Measurements from ENCODE around the gene CAPZA1.

GRCh38 chr1:112715264-112716053, 95.8 kb downstream of the CAPZA1 start, which contains the start of gene PPM1J:
- TF ChIP-seq CTCF (conservative IDR thresholded peaks at IDR 0.05 in 1 of 2, IDR thresholded peaks at IDR 0.05 in 1 of 2; ENCODE audit: extremely low read depth in 1 of 2, insufficient read depth in 1 of 2, low read depth in 1 of 2, low read length in 2 of 2) = no peak
- no peak for TF ChIP-seq EZH2 (IDR thresholded peaks at IDR 0.05; ENCODE audit: borderline replicate concordance, low read length)

Measured in mammary epithelial cell (primary cell).